GM23248 (cell line): ENCODE results near the gene MAGI3. TPM values are rescaled to one million over a fixed set of nuclear protein-coding genes. Genes with fewer than 3 reads are reported as not detected.
A peak's percentile ranks its signal among the peaks of the same experiment; 100 is the strongest.

ENCODE experiments used
- DNase-seq: peaks from one replicate; pipeline ENCODE4 v3.0.0-alpha.2; 2015
- H2AFZ ChIP-seq: fragments of 200-600 bp; sonication (generic); 2 replicates; pipeline ENCODE4 v1.6.1; 2016; ENCODE audit warnings: antibody characterized with exemption
- H3F3A ChIP-seq: fragments of 200-600 bp; sonication (generic); 2 replicates; pipeline ENCODE4 v1.6.1; 2016; ENCODE audit warnings: mild to moderate bottlenecking, antibody characterized with exemption, mixed run types; ENCODE audit not compliant: insufficient read depth
- H3K27ac ChIP-seq: fragments of 200-600 bp; sonication (generic); 2 replicates; pipeline ENCODE4 v1.5.1; 2016; ENCODE audit warnings: mild to moderate bottlenecking
- H3K27me3 ChIP-seq: fragments of 200-600 bp; sonication (generic); replicated peaks from 2 replicates; pipeline ENCODE4 v1.6.1; 2016; ENCODE audit warnings: mild to moderate bottlenecking; ENCODE audit not compliant: insufficient read depth
- H3K36me3 ChIP-seq: fragments of 200-600 bp; sonication (generic); 2 replicates; pipeline ENCODE4 v1.6.1; 2016; ENCODE audit warnings: low read depth, mild to moderate bottlenecking
- H3K4me1 ChIP-seq: fragments of 200-600 bp; sonication (generic); 2 replicates; pipeline ENCODE4 v1.6.1; 2016; ENCODE audit warnings: mild to moderate bottlenecking; ENCODE audit not compliant: insufficient read depth
- H3K4me2 ChIP-seq: fragments of 200-600 bp; sonication (generic); one replicate; pipeline ENCODE4 v1.6.1; 2016; ENCODE audit warnings: mild to moderate bottlenecking; ENCODE audit not compliant: unreplicated experiment
- H3K4me3 ChIP-seq: fragments of 200-600 bp; sonication (generic); 2 replicates; pipeline ENCODE4 v1.5.1; 2016; ENCODE audit warnings: mild to moderate bottlenecking
- H3K79me2 ChIP-seq: fragments of 200-600 bp; sonication (generic); 2 replicates; pipeline ENCODE4 v1.6.1; 2016; ENCODE audit warnings: mild to moderate bottlenecking; ENCODE audit not compliant: insufficient read depth
- H3K9ac ChIP-seq: fragments of 200-600 bp; sonication (generic); 2 replicates; pipeline ENCODE4 v1.6.1; 2016; ENCODE audit warnings: mild to moderate bottlenecking
- H3K9me2 ChIP-seq: fragments of 200-600 bp; sonication (generic); 2 replicates; pipeline ENCODE4 v1.6.1; 2016; ENCODE audit warnings: mixed run types, mild to moderate bottlenecking, moderate library complexity; ENCODE audit not compliant: insufficient read depth
- H3K9me3 ChIP-seq: fragments of 200-600 bp; sonication (generic); one replicate; pipeline ENCODE4 v1.6.1; 2017; ENCODE audit warnings: low read depth
- H4K20me1 ChIP-seq: fragments of 200-600 bp; sonication (generic); 2 replicates; pipeline ENCODE4 v1.6.0; 2016; ENCODE audit not compliant: insufficient read depth
- EZH2 ChIP-seq: fragments of 200-600 bp; sonication (generic); IDR thresholded peaks from 2 replicates; pipeline ENCODE4 v1.6.1; 2018; ENCODE audit warnings: antibody characterized with exemption, mild to moderate bottlenecking; ENCODE audit not compliant: insufficient read depth, poor library complexity, severe bottlenecking
- EZH2phosphoT487 ChIP-seq: fragments of 200-600 bp; sonication (generic); IDR thresholded peaks from 2 replicates; pipeline ENCODE4 v1.6.1; 2018; ENCODE audit warnings: antibody characterized with exemption, moderate library complexity, mild to moderate bottlenecking, low read depth; ENCODE audit not compliant: insufficient read depth
- WGBS, 2 experiments: methylation state at CpG; one replicate each; pipeline ENCODE4 v1.1.6; 2015 to 2017; ENCODE audit warnings: low lambda C conversion rate in 2 of 2, low coverage in 1 of 2; ENCODE audit errors: missing lambda C conversion rate in 2 of 2; 5-methylcytosine and 5-hydroxymethylcytosine counted together
- in situ Hi-C: fragments of 300-500 bp; cut with MboI; formaldehyde crosslinking; loops from 2 replicates; pipeline ENCODE4 v1.15.0; 2020
- polyA plus RNA-seq: library from polyadenylated mRNA; unstranded; fragments of >200 nt; fragmentation: Nextera tagmentation; extraction: Ambion mirVana; gene quantifications from 2 replicates; pipeline ENCODE4 v1.2.1, GENCODE V29; 2016
- total RNA-seq: library from RNA; depleted of rRNA; stranded (reverse); fragments of >200 nt; shearing (Covaris generic); gene quantifications from 2 replicates; pipeline ENCODE4 v1.2.3, GENCODE V29; 2014

Gene MAGI3
- total and polyA plus RNA-seq, 2 experiments from 2014 or later: 1.9 to 7.2 TPM

DNA sequence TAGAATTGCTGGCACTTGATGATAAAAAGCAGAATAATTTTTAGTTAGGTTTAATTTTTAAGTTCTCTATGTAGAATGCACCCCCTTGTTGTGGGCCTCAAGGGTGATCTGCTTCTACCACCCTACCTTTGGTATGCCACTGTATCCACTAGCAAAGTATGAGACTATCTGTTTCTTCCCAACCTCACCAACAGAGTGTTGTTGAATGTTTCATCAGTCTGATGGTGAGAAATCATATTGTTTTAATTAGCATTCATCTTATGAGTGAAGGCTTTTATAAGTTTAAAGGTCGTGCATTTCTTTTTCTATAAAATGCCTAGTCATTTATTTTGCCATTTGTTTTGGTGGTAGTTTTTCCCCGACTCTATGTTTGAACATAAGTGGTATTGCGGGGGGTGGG lies 141.0 kb downstream of the MAGI3 start:
- WGBS, 2 experiments: 38 to 58% methylated on average over 3 of the region's 3 CpGs
- no peak overlapping the region for H3K27ac ChIP-seq
- in situ Hi-C loops: no loop called here
- no peaks in the 10 kb centered on the region for H3K9me2 ChIP-seq
- H3F3A ChIP-seq: peaks cover 30% of the 10 kb centered on the region
- peak overlapping the region; percentile 12 for H3K4me2 ChIP-seq
- H3K79me2 ChIP-seq: peaks cover 53% of the 10 kb centered on the region
- no peaks in the 10 kb centered on the region for H4K20me1 ChIP-seq
- no peak overlapping the region for H3K9ac ChIP-seq
- H3K4me1 ChIP-seq: peaks cover 43% of the 10 kb centered on the region
- H2AFZ ChIP-seq: no peak overlapping the region
- no peak for TF ChIP-seq EZH2
- no peak for TF ChIP-seq EZH2phosphoT487
- no peaks in the 10 kb centered on the region for H3K36me3 ChIP-seq
- no peak overlapping the region for H3K4me3 ChIP-seq
- no peaks in the 10 kb centered on the region for H3K9me3 ChIP-seq
- H3K27me3 ChIP-seq: no peaks in the 10 kb centered on the region
- peak; percentile 40 for DNase-seq

DNA sequence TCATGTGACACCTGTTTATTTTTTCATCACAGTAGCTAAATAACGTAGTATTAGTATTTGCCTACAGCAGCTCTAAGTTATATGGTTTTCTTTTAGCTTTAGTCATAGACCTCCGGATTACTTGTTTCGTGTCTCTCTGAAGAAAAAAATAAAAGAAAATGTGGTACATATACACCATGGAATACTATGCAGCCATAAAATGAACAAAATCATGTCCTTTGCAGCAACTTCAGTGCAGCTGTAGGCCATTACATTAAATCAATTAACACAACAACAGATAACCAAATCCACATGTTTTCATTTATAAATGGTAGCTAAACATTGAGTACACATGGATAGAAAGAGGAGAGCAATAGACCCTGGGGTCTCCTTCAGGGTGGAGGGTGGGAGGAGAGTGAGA lies 142.7 kb downstream of the MAGI3 start:
- Histone ChIP-seq H2AFZ (no peak overlapping the region), H3K4me2 (no peak overlapping the region), H3K27me3 (no peaks in the 10 kb centered on the region), H3K9me2 (no peaks in the 10 kb centered on the region), H3K4me3 (no peak overlapping the region), H3K9me3 (no peaks in the 10 kb centered on the region), H3K36me3 (no peaks in the 10 kb centered on the region), H3F3A (peaks cover 45% of the 10 kb centered on the region), H3K9ac (no peak overlapping the region), H4K20me1 (no peaks in the 10 kb centered on the region), H3K4me1 (peaks cover 60% of the 10 kb centered on the region), H3K27ac (peak overlapping the region; percentile 78), H3K79me2 (peaks cover 59% of the 10 kb centered on the region)
- in situ Hi-C loops: no loop called here
- no peak for DNase-seq
- WGBS, 2 experiments: 97 to 100% methylated on average over 3 of the region's 3 CpGs
- TF ChIP-seq EZH2phosphoT487: no peak
- no peak for TF ChIP-seq EZH2

DNA sequence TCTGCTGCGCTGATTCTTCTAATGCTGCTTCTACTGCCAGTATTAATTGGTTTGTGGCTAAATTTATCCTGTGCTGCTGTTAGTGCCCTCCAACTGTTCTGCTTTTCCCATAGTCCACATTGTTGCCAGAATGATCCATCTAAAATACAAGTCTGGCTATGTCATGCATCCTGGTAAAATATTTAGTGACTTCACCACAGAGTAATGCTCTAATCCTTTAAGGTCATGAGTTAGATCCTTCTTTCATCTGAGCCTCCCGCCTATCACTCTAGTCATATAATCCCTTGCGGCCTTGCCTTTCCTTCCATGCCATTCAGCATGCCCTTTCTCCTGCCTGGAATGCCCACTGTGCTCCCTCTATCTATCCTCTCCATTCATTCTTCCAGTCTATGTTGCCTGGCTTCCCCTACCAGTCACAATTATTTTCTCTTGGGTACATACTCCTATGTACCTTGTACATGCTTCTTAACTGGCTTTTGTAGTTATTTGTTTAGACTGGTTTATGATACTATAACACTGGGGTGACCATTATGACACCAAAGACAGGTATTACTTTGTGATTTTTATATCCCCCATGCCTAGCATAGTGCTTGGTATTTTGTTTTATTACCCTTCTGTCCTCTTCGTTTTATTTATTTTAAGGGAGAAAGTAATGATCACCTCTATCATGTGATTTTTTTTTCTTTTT lies 144.0 kb downstream of the MAGI3 start:
- in situ Hi-C loops: no loop called here
- H4K20me1 ChIP-seq: no peaks in the 10 kb centered on the region
- H3K4me1 ChIP-seq: peaks cover 68% of the 10 kb centered on the region
- H3K36me3 ChIP-seq: no peaks in the 10 kb centered on the region
- no peaks in the 10 kb centered on the region for H3K9me2 ChIP-seq
- peak; percentile 84 for DNase-seq
- no peaks in the 10 kb centered on the region for H3K9me3 ChIP-seq
- peak overlapping the region; percentile 70 for H2AFZ ChIP-seq
- peaks cover 54% of the 10 kb centered on the region for H3F3A ChIP-seq
- TF ChIP-seq EZH2phosphoT487 (no peak), EZH2 (no peak)
- peak overlapping the region; percentile 42 for H3K4me3 ChIP-seq
- H3K9ac ChIP-seq: peak overlapping the region; percentile 35; the same call in 1 of the 2 replicates
- peaks cover 60% of the 10 kb centered on the region for H3K79me2 ChIP-seq
- peak overlapping the region; percentile 89 for H3K4me2 ChIP-seq
- 5 to 8% methylated on average over 4 of the region's 4 CpGs for WGBS, 2 experiments
- H3K27ac ChIP-seq: peak overlapping the region; percentile 78
- H3K27me3 ChIP-seq: no peaks in the 10 kb centered on the region

DNA sequence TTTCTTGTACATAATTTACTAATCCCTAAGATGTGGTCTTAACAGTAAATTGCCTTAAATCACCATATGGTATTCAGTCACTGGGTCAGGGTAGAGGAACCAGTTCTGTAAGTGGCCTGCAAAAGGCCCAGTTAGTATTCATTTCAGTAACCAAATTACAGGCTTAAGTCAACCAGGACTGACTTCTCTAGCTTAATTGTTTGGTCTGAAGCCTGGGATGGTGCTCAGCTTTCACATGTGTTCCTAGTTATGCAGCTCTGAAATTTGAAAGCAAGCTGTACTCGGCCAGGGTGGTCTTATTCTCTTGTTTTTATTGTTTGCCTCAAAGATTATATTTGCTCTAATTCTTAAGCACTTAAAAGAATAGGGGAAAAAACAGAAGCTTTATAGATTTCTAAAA lies 144.6 kb downstream of the MAGI3 start:
- H3K27ac ChIP-seq: peak overlapping the region; percentile 78
- no peaks in the 10 kb centered on the region for H3K9me3 ChIP-seq
- peak; percentile 64 for DNase-seq
- in situ Hi-C loops: no loop called here
- H3F3A ChIP-seq: peaks cover 54% of the 10 kb centered on the region
- H3K36me3 ChIP-seq: no peaks in the 10 kb centered on the region
- H3K9me2 ChIP-seq: no peaks in the 10 kb centered on the region
- H2AFZ ChIP-seq: peak overlapping the region; percentile 70
- peaks cover 66% of the 10 kb centered on the region for H3K4me1 ChIP-seq
- TF ChIP-seq EZH2phosphoT487: no peak
- no peak for TF ChIP-seq EZH2
- H3K79me2 ChIP-seq: peaks cover 63% of the 10 kb centered on the region
- H3K27me3 ChIP-seq: no peaks in the 10 kb centered on the region
- H3K9ac ChIP-seq: peak overlapping the region; percentile 14; the same call in 1 of the 2 replicates
- 0 to 6% methylated on average over 1 of the region's 1 CpG for WGBS, 2 experiments
- H3K4me3 ChIP-seq: peak overlapping the region; percentile 21; the same call in 1 of the 2 replicates
- H4K20me1 ChIP-seq: no peaks in the 10 kb centered on the region
- H3K4me2 ChIP-seq: peak overlapping the region; percentile 89
